ENCODE measurements around the gene UNC5A.

UNC5A gene

DNA sequence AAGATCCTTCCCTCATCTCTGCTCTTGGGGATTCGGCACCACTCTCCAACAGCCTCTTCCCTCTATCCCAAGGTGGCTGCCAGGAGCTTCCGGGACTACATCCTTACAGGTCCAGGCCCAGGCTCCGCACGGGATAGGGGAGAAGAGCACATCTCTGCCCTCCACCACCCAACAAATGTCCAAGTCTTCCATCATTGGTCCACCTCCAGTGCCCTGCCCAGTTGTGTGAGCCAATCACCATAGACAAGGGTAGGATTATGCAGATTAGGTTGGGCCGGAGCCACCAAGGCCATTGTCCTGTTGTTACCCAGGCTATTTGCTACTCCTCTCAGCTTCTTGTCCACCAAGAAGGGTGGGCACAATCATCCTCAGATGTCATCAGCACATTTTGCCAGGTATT lies 9.1 kb downstream of the UNC5A start:
- DNase-seq (ENCODE audit: low read depth in 2 of 3, low spot score in 2 of 3): no peak

GRCh38 chr5:176820937-176821336 lies 10.6 kb downstream of the UNC5A start:
- DNase-seq (ENCODE audit: low read depth in 2 of 3, low spot score in 2 of 3): no peak

GRCh38 chr5:176821441-176821840 lies 11.1 kb downstream of the UNC5A start:
- DNase-seq (ENCODE audit: low read depth in 2 of 3, low spot score in 2 of 3): no peak

DNA sequence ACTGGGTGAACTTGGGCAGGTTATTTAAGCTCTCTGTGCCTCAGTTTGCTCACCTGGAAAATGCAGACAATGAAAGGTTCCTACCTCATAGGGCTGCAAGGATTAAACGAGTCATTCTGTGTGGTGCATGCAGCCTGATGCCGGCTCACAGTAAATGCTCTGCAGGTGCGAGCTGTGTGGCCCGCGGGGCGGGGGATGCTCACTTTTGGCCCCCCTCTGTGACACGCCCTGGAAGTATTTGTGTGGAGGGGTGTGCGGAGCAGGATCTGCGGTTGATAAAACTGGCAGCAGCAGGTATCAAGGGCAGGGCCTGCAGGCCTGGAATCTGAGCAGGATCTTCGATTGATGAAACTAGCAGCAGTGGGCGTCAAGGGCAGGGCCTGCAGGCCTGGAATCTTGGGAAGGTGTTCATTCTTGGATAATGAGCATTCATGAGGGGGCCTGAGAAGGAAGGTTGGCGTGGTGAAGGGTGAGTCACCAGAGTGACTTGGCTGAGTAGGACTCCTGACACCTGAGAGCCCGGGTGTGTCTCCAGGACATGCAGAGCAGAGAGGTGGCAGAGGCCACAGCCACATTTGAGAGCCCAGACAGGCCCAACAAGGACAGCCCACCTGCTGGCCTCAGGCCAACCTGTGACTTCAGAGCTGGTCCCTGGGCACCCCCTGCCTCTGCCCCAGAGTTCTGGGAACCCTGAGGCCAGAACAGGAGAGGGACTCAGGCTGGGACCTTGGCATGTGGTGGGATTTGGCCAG lies 11.9 kb downstream of the UNC5A start:
- DNase-seq (ENCODE audit: low read depth in 2 of 3, low spot score in 2 of 3): no peak

DNA sequence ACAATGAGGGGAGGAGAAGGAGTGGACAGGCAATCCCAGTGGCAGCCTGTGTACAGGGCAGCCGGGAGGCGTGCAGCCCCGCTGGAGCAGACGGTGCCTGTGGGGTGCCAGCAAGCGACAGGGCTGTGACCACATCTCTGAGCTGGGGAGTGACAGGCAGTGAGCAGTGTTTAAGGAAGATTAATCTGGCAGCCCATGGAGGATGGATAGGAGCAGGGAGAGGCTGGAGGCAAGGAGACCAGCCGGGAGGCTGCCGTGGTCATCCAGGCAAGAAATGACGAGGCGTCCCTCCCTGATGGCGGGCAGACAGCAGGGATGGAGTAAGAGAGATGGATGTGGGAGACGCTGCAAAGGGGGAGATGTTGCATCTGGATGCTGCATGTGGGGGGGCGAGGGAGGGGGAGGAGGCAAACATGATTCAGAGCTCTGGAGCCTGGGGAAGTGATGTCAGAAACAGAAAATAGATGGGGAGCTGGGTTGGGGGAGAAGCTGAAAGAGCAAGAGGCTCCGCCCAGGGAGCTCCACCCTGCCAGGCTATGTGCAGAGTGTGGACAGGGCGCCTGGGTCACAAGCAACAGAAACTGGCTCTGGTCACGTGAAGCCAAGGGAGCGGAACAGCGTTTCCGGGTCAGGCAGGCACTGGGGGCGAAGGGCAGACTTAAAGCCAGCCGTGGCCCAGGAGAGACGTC lies 12.6 kb downstream of the UNC5A start:
- DNase-seq (ENCODE audit: low read depth in 2 of 3, low spot score in 2 of 3): no peak

GRCh38 chr5:176823869-176824412 lies 13.6 kb downstream of the UNC5A start:
- no peak for DNase-seq (ENCODE audit: low read depth in 2 of 3, low spot score in 2 of 3)

- no peak for DNase-seq (ENCODE audit: low read depth in 2 of 3, low spot score in 2 of 3)
Measured at GRCh38 chr5:176824604-176825003, 14.2 kb downstream of the UNC5A start.

DNA sequence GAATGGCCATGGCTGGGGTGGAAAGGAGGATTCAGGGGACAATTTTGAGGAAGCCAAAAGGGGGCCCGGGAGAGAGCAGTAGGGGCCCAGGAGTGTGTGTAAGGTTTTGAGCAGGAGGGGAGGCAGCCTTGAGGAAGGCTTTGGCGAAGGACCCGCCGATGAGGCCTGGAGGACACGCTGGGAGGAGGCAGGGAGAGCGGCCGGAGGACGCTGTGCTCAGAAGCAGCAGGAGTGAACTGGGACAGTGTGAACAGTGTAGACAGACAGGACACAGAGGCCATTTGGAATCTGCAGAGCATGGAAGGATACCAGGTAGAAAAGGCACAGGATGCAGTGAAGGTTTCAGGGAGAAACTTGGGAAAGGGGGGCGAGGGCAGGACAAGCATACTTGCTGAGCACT lies 14.9 kb downstream of the UNC5A start:
- no peak for DNase-seq (ENCODE audit: low read depth in 2 of 3, low spot score in 2 of 3)

- no peak for DNase-seq (ENCODE audit: low read depth in 2 of 3, low spot score in 2 of 3)
Measured at GRCh38 chr5:176825957-176826356, 15.6 kb downstream of the UNC5A start.

GRCh38 chr5:176827736-176828414 lies 17.5 kb downstream of the UNC5A start:
- no peak for DNase-seq (ENCODE audit: low read depth in 2 of 3, low spot score in 2 of 3)

DNA sequence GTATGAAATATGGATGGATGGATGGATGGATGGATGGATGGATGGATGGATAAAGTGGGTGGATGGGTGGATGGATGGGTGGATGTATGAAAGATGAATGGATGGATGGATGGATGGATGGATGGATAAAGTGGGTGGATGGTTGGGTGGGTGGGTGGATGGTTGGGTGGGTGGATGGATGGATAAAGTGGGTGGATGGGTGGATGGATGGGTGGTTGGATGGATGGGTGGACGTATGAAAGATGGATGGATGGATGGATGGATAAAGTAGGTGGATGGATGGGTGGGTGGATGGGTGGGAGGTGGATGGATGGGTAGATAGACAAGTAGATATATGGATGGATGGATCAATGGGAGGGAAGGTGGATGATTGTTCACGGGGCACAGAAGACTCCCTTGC lies 19.0 kb downstream of the UNC5A start:
- no peak for DNase-seq (ENCODE audit: low read depth in 2 of 3, low spot score in 2 of 3)

GRCh38 chr5:176830422-176830994 lies 20.1 kb downstream of the UNC5A start:
- no peak for DNase-seq (ENCODE audit: low read depth in 2 of 3, low spot score in 2 of 3)

- DNase-seq (ENCODE audit: low read depth in 2 of 3, low spot score in 2 of 3): no peak
Measured at GRCh38 chr5:176830995-176831423, 20.6 kb downstream of the UNC5A start.

DNA sequence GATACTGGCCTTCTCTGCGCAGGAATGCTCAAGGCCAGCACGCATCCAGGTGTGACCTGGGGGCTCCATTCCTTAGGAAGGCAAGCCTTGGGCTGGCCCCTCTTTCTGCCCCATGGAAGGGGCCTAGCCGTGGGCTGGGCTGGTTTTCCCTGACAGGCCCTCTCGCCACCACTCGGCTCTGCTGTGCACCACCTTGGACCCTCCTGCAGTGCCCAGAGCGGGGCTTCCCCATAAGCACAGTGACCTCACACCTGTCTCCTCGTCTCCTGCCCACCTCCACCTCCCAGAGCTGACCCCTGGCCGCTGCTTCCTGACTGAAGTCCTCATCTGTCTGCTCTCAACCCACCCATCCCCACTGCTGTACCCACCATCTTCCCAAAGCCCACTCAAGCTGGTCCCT lies 21.1 kb downstream of the UNC5A start:
- no peak for DNase-seq (ENCODE audit: low read depth in 2 of 3, low spot score in 2 of 3)

DNA sequence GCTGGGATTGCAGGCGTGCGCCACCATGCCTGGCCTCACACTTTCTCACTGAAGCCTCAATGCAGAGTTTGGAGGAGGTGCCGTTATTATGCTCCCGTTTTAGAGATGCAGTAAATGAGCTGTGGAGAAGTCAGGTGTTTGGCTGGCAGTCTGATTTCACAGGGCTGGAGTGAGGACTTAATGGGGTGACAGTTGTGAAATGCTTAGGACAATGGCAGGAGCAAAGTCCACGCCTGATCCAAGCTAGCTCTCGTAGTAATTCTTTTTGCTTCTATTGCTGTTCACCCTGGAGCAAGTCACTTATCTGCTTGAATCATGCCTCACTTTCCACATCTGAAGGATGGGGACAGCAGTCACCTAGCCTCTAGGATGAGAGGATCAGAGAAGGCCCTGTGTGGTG lies 21.8 kb downstream of the UNC5A start:
- DNase-seq (ENCODE audit: low read depth in 2 of 3, low spot score in 2 of 3): no peak

DNA sequence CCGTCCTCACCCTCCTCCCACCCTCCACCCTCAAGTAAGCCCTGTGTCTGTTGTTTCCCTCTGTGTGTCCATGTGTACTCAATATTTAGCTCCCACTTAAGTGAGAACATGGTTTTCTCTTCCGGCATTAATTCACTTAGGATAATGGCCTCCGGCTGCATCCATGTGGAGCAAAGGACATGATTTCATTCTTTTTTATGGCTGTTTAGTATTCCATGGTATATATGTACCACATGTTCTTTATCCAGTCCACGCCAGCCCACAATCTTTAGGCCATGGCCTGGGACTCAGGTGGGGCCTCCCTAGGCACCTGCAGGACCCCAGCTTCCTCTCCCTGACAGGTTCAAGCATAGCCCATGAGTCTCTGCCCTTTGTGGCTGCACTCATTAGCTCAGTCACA lies 22.9 kb downstream of the UNC5A start:
- no peak for DNase-seq (ENCODE audit: low read depth in 2 of 3, low spot score in 2 of 3)

GRCh38 chr5:176835918-176836317 lies 25.6 kb downstream of the UNC5A start:
- no peak for DNase-seq (ENCODE audit: low read depth in 2 of 3, low spot score in 2 of 3)

GRCh38 chr5:176836811-176837706 lies 26.7 kb downstream of the UNC5A start:
- no peak for DNase-seq (ENCODE audit: low read depth in 2 of 3, low spot score in 2 of 3)

GRCh38 chr5:176837707-176838115 lies 27.4 kb downstream of the UNC5A start:
- peak; percentile 27 to 43 (median 38) for DNase-seq (ENCODE audit: low read depth in 2 of 3, low spot score in 2 of 3)

DNA sequence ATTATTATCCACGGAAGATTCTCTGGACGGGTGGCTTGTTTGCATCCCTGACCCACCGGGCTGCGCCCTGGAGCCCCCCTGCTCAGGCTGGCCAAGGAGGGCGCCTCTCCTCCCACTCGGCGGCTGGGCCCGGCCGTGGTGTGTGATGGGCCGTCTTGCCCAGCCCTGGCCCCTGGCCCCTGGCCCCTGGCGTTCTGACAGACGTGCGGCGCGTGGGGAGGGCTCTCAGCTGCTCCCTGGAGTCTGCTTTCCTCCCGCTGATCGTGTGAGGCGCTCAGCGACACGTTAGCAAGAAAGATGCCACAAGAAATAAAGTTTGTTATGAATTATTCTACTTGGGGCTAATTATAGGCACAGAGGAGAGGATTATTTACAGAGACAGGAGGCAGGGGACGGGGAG lies 33.3 kb downstream of the UNC5A start:
- DNase-seq (ENCODE audit: low read depth in 2 of 3, low spot score in 2 of 3): no peak

- DNase-seq (ENCODE audit: low read depth in 2 of 3, low spot score in 2 of 3): no peak
Measured at GRCh38 chr5:176844281-176844680, 33.9 kb downstream of the UNC5A start.
